ENCODE measurements around the gene ZNF513.

GRCh38 chr2:27428213-27428977 lies 47.9 kb upstream of the ZNF513 start, which contains the start of gene NRBP1:
- TF ChIP-seq ZNF8 (CRISPR knock-in tag; IDR thresholded peaks at IDR 0.05) = no peak
- TF ChIP-seq, protein P1, sequence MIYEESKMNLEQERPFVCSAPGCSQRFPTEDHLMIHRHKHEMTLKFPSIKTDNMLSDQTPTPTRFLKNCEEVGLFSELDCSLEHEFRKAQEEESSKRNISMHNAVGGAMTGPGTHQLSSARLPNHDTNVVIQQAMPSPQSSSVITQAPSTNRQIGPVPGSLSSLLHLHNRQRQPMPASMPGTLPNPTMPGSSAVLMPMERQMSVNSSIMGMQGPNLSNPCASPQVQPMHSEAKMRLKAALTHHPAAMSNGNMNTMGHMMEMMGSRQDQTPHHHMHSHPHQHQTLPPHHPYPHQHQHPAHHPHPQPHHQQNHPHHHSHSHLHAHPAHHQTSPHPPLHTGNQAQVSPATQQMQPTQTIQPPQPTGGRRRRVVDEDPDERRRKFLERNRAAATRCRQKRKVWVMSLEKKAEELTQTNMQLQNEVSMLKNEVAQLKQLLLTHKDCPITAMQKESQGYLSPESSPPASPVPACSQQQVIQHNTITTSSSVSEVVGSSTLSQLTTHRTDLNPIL (CRISPR knock-in tag; IDR thresholded peaks at IDR 0.05; ENCODE audit: low read depth) = 0 out of 2 replicates have a peak, but pooled peaks have one; percentile 17
- TF ChIP-seq, protein P2, sequence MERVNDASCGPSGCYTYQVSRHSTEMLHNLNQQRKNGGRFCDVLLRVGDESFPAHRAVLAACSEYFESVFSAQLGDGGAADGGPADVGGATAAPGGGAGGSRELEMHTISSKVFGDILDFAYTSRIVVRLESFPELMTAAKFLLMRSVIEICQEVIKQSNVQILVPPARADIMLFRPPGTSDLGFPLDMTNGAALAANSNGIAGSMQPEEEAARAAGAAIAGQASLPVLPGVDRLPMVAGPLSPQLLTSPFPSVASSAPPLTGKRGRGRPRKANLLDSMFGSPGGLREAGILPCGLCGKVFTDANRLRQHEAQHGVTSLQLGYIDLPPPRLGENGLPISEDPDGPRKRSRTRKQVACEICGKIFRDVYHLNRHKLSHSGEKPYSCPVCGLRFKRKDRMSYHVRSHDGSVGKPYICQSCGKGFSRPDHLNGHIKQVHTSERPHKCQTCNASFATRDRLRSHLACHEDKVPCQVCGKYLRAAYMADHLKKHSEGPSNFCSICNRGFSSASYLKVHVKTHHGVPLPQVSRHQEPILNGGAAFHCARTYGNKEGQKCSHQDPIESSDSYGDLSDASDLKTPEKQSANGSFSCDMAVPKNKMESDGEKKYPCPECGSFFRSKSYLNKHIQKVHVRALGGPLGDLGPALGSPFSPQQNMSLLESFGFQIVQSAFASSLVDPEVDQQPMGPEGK (CRISPR knock-in tag; IDR thresholded peaks at IDR 0.05; ENCODE audit: borderline replicate concordance) = peak; percentile 98
- no peak for TF ChIP-seq BACH2 (CRISPR knock-in tag; IDR thresholded peaks at IDR 0.05; ENCODE audit: borderline replicate concordance)
- TF ChIP-seq RARB (CRISPR knock-in tag; IDR thresholded peaks at IDR 0.05) = no peak
- no peak for TF ChIP-seq PPARA (CRISPR knock-in tag; IDR thresholded peaks at IDR 0.05; ENCODE audit: borderline replicate concordance)
- no peak; the same call in 1 of the 2 replicates for TF ChIP-seq GLIS3 (CRISPR knock-in tag; IDR thresholded peaks at IDR 0.05)
- TF ChIP-seq OSR1 (CRISPR knock-in tag; IDR thresholded peaks at IDR 0.05) = no peak

All from SK-N-SH treated with all-trans-retinoic acid at 6 μM for 48 hours (cell line).